Liver (tissue), 3 donors: ENCODE results near the gene ZNF710.
A peak's percentile ranks its signal among the peaks of the same experiment; 100 is the strongest.

ENCODE experiments used
- EGR1 ChIP-seq, 2 donors: IDR thresholded peaks; 2 replicates each; pipeline ENCODE4 v1.6.1; 2016 to 2018; ENCODE audit warnings: antibody characterized with exemption in 2 of 2, low read depth in 2 of 2
- FOXA2 ChIP-seq: IDR thresholded peaks from 2 replicates; pipeline ENCODE4 v1.6.1; 2016; ENCODE audit warnings: antibody characterized with exemption
- GABPA ChIP-seq, 2 donors: IDR thresholded peaks in 1 of 2; conservative IDR thresholded peaks in 1 of 2; 2 replicates each; pipeline ENCODE4 v1.6.1; 2016; ENCODE audit warnings: antibody characterized with exemption in 2 of 2, mild to moderate bottlenecking in 1 of 2, moderate library complexity in 1 of 2
- HNF4G ChIP-seq: IDR thresholded peaks from 2 replicates; pipeline ENCODE4 v1.6.1; 2016; ENCODE audit warnings: antibody characterized with exemption
- JUND ChIP-seq, 2 donors: IDR thresholded peaks; 2 replicates each; pipeline ENCODE4 v1.6.1; 2016; ENCODE audit warnings: antibody characterized with exemption in 2 of 2
- NR2F2 ChIP-seq: IDR thresholded peaks from 2 replicates; pipeline ENCODE4 v1.6.1; 2016; ENCODE audit warnings: antibody characterized with exemption
- RAD21 ChIP-seq, 2 donors: IDR thresholded peaks; 2 replicates each; pipeline ENCODE4 v1.6.1; 2016; ENCODE audit warnings: antibody characterized with exemption in 2 of 2, mild to moderate bottlenecking in 2 of 2
- SP1 ChIP-seq: IDR thresholded peaks from 2 replicates; pipeline ENCODE4 v1.6.1; 2018; ENCODE audit warnings: antibody characterized with exemption, mild to moderate bottlenecking
- YY1 ChIP-seq: IDR thresholded peaks from 2 replicates; pipeline ENCODE4 v1.6.1; 2016; ENCODE audit warnings: antibody characterized with exemption, mild to moderate bottlenecking
- TF ChIP-seq, protein P1 (sequence below): fragments of 150-350 bp; IDR thresholded peaks from 2 replicates; pipeline ENCODE4 v1.5.1; 2017; ENCODE audit warnings: improper control_type of control experiment, low read depth, low read length; ENCODE audit not compliant: missing input control
- TF ChIP-seq, protein P2 (sequence below): IDR thresholded peaks from 2 replicates; pipeline ENCODE4 v1.6.1; 2016; ENCODE audit warnings: antibody characterized with exemption, mild to moderate bottlenecking
- TF ChIP-seq, protein P3 (sequence below): IDR thresholded peaks from 2 replicates; pipeline ENCODE4 v1.6.1; 2016; ENCODE audit warnings: antibody characterized with exemption
- TF ChIP-seq, protein P4 (sequence below): IDR thresholded peaks from 2 replicates; pipeline ENCODE4 v1.6.1; 2016; ENCODE audit warnings: antibody characterized with exemption
- donor health status: healthy.
- donor health status: healthy.

DNA sequence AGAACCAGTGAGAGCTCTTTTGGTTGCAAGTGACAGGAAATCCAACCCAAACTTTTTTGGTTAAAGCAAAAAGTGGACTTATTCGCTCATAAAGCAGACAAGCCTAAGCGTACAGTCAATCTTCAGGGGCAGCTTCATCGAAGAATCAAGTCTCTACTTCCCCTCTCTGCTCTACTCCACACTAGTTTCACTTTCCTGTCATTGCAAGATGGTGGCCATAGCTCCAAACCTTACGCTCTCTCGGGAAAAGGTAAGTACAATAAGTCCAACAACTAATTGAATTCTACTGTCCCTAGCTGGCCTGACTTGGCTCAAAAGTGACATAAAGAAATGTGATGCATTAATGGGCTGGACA is 24.9 kb upstream of the ZNF710 start:
- TF ChIP-seq, protein P1, sequence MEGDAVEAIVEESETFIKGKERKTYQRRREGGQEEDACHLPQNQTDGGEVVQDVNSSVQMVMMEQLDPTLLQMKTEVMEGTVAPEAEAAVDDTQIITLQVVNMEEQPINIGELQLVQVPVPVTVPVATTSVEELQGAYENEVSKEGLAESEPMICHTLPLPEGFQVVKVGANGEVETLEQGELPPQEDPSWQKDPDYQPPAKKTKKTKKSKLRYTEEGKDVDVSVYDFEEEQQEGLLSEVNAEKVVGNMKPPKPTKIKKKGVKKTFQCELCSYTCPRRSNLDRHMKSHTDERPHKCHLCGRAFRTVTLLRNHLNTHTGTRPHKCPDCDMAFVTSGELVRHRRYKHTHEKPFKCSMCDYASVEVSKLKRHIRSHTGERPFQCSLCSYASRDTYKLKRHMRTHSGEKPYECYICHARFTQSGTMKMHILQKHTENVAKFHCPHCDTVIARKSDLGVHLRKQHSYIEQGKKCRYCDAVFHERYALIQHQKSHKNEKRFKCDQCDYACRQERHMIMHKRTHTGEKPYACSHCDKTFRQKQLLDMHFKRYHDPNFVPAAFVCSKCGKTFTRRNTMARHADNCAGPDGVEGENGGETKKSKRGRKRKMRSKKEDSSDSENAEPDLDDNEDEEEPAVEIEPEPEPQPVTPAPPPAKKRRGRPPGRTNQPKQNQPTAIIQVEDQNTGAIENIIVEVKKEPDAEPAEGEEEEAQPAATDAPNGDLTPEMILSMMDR = no peak
- TF ChIP-seq RAD21 (IDR thresholded peaks at IDR 0.05) (no peak), FOXA2 (no peak), HNF4G (no peak), JUND (IDR thresholded peaks at IDR 0.05) (no peak), GABPA (IDR thresholded peaks at IDR 0.05 in 1 of 2, conservative IDR thresholded peaks at IDR 0.05 in 1 of 2) (no peak), SP1 (no peak), YY1 (peak; percentile 19), EGR1 (IDR thresholded peaks at IDR 0.05; ENCODE audit: low read depth in 2 of 2) (no peak), NR2F2 (no peak)
- TF ChIP-seq, protein P2, sequence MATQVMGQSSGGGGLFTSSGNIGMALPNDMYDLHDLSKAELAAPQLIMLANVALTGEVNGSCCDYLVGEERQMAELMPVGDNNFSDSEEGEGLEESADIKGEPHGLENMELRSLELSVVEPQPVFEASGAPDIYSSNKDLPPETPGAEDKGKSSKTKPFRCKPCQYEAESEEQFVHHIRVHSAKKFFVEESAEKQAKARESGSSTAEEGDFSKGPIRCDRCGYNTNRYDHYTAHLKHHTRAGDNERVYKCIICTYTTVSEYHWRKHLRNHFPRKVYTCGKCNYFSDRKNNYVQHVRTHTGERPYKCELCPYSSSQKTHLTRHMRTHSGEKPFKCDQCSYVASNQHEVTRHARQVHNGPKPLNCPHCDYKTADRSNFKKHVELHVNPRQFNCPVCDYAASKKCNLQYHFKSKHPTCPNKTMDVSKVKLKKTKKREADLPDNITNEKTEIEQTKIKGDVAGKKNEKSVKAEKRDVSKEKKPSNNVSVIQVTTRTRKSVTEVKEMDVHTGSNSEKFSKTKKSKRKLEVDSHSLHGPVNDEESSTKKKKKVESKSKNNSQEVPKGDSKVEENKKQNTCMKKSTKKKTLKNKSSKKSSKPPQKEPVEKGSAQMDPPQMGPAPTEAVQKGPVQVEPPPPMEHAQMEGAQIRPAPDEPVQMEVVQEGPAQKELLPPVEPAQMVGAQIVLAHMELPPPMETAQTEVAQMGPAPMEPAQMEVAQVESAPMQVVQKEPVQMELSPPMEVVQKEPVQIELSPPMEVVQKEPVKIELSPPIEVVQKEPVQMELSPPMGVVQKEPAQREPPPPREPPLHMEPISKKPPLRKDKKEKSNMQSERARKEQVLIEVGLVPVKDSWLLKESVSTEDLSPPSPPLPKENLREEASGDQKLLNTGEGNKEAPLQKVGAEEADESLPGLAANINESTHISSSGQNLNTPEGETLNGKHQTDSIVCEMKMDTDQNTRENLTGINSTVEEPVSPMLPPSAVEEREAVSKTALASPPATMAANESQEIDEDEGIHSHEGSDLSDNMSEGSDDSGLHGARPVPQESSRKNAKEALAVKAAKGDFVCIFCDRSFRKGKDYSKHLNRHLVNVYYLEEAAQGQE = no peak
- TF ChIP-seq, protein P3, sequence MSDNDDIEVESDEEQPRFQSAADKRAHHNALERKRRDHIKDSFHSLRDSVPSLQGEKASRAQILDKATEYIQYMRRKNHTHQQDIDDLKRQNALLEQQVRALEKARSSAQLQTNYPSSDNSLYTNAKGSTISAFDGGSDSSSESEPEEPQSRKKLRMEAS = no peak
- TF ChIP-seq, protein P4, sequence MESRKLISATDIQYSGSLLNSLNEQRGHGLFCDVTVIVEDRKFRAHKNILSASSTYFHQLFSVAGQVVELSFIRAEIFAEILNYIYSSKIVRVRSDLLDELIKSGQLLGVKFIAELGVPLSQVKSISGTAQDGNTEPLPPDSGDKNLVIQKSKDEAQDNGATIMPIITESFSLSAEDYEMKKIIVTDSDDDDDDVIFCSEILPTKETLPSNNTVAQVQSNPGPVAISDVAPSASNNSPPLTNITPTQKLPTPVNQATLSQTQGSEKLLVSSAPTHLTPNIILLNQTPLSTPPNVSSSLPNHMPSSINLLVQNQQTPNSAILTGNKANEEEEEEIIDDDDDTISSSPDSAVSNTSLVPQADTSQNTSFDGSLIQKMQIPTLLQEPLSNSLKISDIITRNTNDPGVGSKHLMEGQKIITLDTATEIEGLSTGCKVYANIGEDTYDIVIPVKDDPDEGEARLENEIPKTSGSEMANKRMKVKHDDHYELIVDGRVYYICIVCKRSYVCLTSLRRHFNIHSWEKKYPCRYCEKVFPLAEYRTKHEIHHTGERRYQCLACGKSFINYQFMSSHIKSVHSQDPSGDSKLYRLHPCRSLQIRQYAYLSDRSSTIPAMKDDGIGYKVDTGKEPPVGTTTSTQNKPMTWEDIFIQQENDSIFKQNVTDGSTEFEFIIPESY = no peak
